Subcutaneous abdominal adipose tissue (tissue), 5 donors: Measurements from ENCODE around the gene NFATC2IP.

Experiments used
- H3K27ac ChIP-seq: one replicate; pipeline ENCODE4 v1.7.0; 2013; ENCODE audit warnings: low read depth, mild to moderate bottlenecking, inconsistent platforms, low read length, moderate library complexity
- H3K27me3 ChIP-seq, 5 donors: one replicate each; pipeline ENCODE4 v1.7.0; 2013; ENCODE audit warnings: low read length in 5 of 5, inconsistent platforms in 1 of 5; ENCODE audit not compliant: control insufficient read depth in 5 of 5, insufficient read depth in 4 of 5
- H3K36me3 ChIP-seq, 5 donors: one replicate each; pipeline ENCODE4 v1.7.0; 2013; ENCODE audit warnings: low read length in 5 of 5; ENCODE audit not compliant: control insufficient read depth in 5 of 5, insufficient read depth in 5 of 5
- H3K4me1 ChIP-seq, 5 donors: one replicate each; pipeline ENCODE4 v1.7.0; 2013; ENCODE audit warnings: low read length in 5 of 5, mild to moderate bottlenecking in 3 of 5, moderate library complexity in 1 of 5; ENCODE audit not compliant: control insufficient read depth in 5 of 5, insufficient read depth in 5 of 5
- H3K4me3 ChIP-seq, 5 donors: one replicate each; pipeline ENCODE4 v1.7.0; 2013; ENCODE audit warnings: low read length in 5 of 5, low read depth in 1 of 5
- H3K9ac ChIP-seq, 5 donors: one replicate each; pipeline ENCODE4 v1.7.0; 2013; ENCODE audit warnings: low read length in 5 of 5, mild to moderate bottlenecking in 4 of 5, moderate library complexity in 3 of 5
- H3K9me3 ChIP-seq, 5 donors: one replicate each; pipeline ENCODE4 v1.7.0; 2013; ENCODE audit warnings: low read length in 5 of 5; ENCODE audit not compliant: control insufficient read depth in 5 of 5
- donor health status: healthy.
- donor health status: healthy.
- donor health status: healthy.
- donor health status: healthy.
- donor health status: healthy.

Gene NFATC2IP

GRCh38 chr16:28950648-28951409 is at the start of gene NFATC2IP:
NFATC2IP (plus strand) TSS chr16:28950937; CDS start chr16:28951012, 75 bp downstream.
- H3K27ac ChIP-seq: peak within 1 kb of the TSS; percentile 62
- H3K36me3 ChIP-seq: peaks cover 0 to 24% (median 19%) of the 10 kb centered on the region in 5 donors
- peaks cover 2 to 20% (median 17%) of the 10 kb centered on the region in 5 donors for H3K4me1 ChIP-seq
- no peaks in the 10 kb centered on the region for H3K9me3 ChIP-seq
- H3K27me3 ChIP-seq: no peaks in the 10 kb centered on the region
- peak within 1 kb of the TSS; percentile 68 to 85 (median 81) for H3K9ac ChIP-seq
- H3K4me3 ChIP-seq: peak within 1 kb of the TSS; percentile 70 to 88 (median 77)

GRCh38 chr16:28901862-28902261 is 48.9 kb upstream of the NFATC2IP start:
- no peaks in the 10 kb centered on the region for H3K9me3 ChIP-seq
- H3K4me3 ChIP-seq: no peak overlapping the region
- H3K9ac ChIP-seq: no peak overlapping the region
- no peaks in the 10 kb centered on the region for H3K27me3 ChIP-seq
- no peak overlapping the region for H3K27ac ChIP-seq
- peaks cover 0 to 21% (median 14%) of the 10 kb centered on the region in 5 donors for H3K36me3 ChIP-seq
- no peaks in the 10 kb centered on the region for H3K4me1 ChIP-seq

GRCh38 chr16:28902909-28903308 is 47.8 kb upstream of the NFATC2IP start:
- no peak overlapping the region for H3K4me3 ChIP-seq

GRCh38 chr16:28903344-28904042 is 47.2 kb upstream of the NFATC2IP start:
- Histone ChIP-seq H3K4me1 (no peaks in the 10 kb centered on the region), H3K9me3 (no peaks in the 10 kb centered on the region), H3K9ac (no peak overlapping the region), H3K4me3 (no peak overlapping the region), H3K27me3 (no peaks in the 10 kb centered on the region), H3K27ac (no peak overlapping the region), H3K36me3 (peaks cover 0 to 26% (median 20%) of the 10 kb centered on the region in 5 donors)

More at GRCh38 chr16:28902909-28903308, 47.8 kb upstream of the NFATC2IP start:
- Histone ChIP-seq H3K9ac (no peak overlapping the region), H3K27me3 (no peaks in the 10 kb centered on the region), H3K4me1 (no peaks in the 10 kb centered on the region), H3K36me3 (peaks cover 0 to 21% (median 14%) of the 10 kb centered on the region in 5 donors), H3K9me3 (no peaks in the 10 kb centered on the region), H3K27ac (no peak overlapping the region)

- Histone ChIP-seq H3K36me3 (peaks cover 0 to 29% (median 22%) of the 10 kb centered on the region in 5 donors), H3K27ac (no peak overlapping the region), H3K9me3 (no peaks in the 10 kb centered on the region), H3K9ac (no peak overlapping the region), H3K4me3 (no peak overlapping the region), H3K4me1 (no peaks in the 10 kb centered on the region), H3K27me3 (no peaks in the 10 kb centered on the region)
Observed at GRCh38 chr16:28904363-28904762, 46.4 kb upstream of the NFATC2IP start.

GRCh38 chr16:28904828-28905227 is 45.9 kb upstream of the NFATC2IP start:
- peaks cover 0 to 29% (median 22%) of the 10 kb centered on the region in 5 donors for H3K36me3 ChIP-seq
- no peaks in the 10 kb centered on the region for H3K27me3 ChIP-seq
- no peaks in the 10 kb centered on the region for H3K4me1 ChIP-seq
- no peaks in the 10 kb centered on the region for H3K9me3 ChIP-seq
- H3K9ac ChIP-seq: no peak overlapping the region
- H3K4me3 ChIP-seq: no peak overlapping the region
- no peak overlapping the region for H3K27ac ChIP-seq

- Histone ChIP-seq H3K36me3 (peaks cover 0 to 30% (median 22%) of the 10 kb centered on the region in 5 donors), H3K27me3 (no peaks in the 10 kb centered on the region), H3K9ac (no peak overlapping the region), H3K4me3 (no peak overlapping the region), H3K9me3 (no peaks in the 10 kb centered on the region), H3K4me1 (no peaks in the 10 kb centered on the region), H3K27ac (no peak overlapping the region)
Observed at GRCh38 chr16:28905229-28905754, 45.4 kb upstream of the NFATC2IP start.

- Histone ChIP-seq H3K4me3 (no peak overlapping the region), H3K9me3 (no peaks in the 10 kb centered on the region), H3K27ac (no peak overlapping the region), H3K27me3 (no peaks in the 10 kb centered on the region), H3K36me3 (peaks cover 0 to 36% (median 28%) of the 10 kb centered on the region in 5 donors), H3K4me1 (no peaks in the 10 kb centered on the region), H3K9ac (no peak overlapping the region)
Observed at GRCh38 chr16:28905800-28906372, 44.9 kb upstream of the NFATC2IP start.

- no peak overlapping the region for H3K4me3 ChIP-seq
- H3K27me3 ChIP-seq: no peaks in the 10 kb centered on the region
- no peak overlapping the region for H3K27ac ChIP-seq
- H3K9ac ChIP-seq: no peak overlapping the region
- no peaks in the 10 kb centered on the region for H3K4me1 ChIP-seq
- no peaks in the 10 kb centered on the region for H3K9me3 ChIP-seq
- H3K36me3 ChIP-seq: peaks cover 0 to 53% (median 39%) of the 10 kb centered on the region in 5 donors
Observed at GRCh38 chr16:28910086-28911031, 40.4 kb upstream of the NFATC2IP start.
